Activated CD4-positive, alpha-beta T cell treated with anti-CD3 and anti-CD28 coated beads for 4 hours (primary cell): Measurements from ENCODE around the gene PPP1R3C.

ENCODE experiments used
- DNase-seq, 2 donors: peaks; one replicate each; pipeline ENCODE4 v3.0.0-alpha.2; 2020

Gene PPP1R3C

GRCh38 chr10:91598211-91598977, 34.5 kb downstream of the PPP1R3C start:
- DNase-seq: no peak

- DNase-seq: no peak
Observed at GRCh38 chr10:91597197-91597881, 35.5 kb downstream of the PPP1R3C start.

- DNase-seq: no peak
Observed at GRCh38 chr10:91596825-91597196, 36.1 kb downstream of the PPP1R3C start.

GRCh38 chr10:91593834-91594233, 39.0 kb downstream of the PPP1R3C start:
- DNase-seq: no peak

GRCh38 chr10:91593366-91593765, 39.5 kb downstream of the PPP1R3C start:
- no peak for DNase-seq

- no peak for DNase-seq
Observed at GRCh38 chr10:91592266-91592975, 40.5 kb downstream of the PPP1R3C start.

GRCh38 chr10:91591797-91592174, 41.1 kb downstream of the PPP1R3C start:
- no peak for DNase-seq

- no peak for DNase-seq
Observed at GRCh38 chr10:91590904-91591796, 41.7 kb downstream of the PPP1R3C start.

- no peak for DNase-seq
Observed at GRCh38 chr10:91590142-91590903, 42.5 kb downstream of the PPP1R3C start.

GRCh38 chr10:91589658-91590035, 43.2 kb downstream of the PPP1R3C start:
- no peak for DNase-seq

GRCh38 chr10:91589015-91589657, 43.7 kb downstream of the PPP1R3C start:
- no peak for DNase-seq

GRCh38 chr10:91587710-91588638, 44.9 kb downstream of the PPP1R3C start:
- DNase-seq: no peak

GRCh38 chr10:91582153-91582554, 50.7 kb downstream of the PPP1R3C start:
- no peak for DNase-seq

GRCh38 chr10:91579329-91579985, 53.4 kb downstream of the PPP1R3C start:
- DNase-seq: no peak
